HEK293T (cell line): ENCODE results near the gene PHACTR3.
"Not testable (repeated sequence)": the region's sequence is repeated elsewhere in the genome, so short reads cannot be mapped to it uniquely, and the experiment has no call there.

Experiments
- CTCF ChIA-PET: fragments of 350-600 bp; formaldehyde crosslinking; extraction: SDS; loops from one replicate; lab custom pipeline; 2021; ENCODE audit warnings: antibody characterized with exemption, inconsistent platforms; lab: Yijun Ruan, JAX
- POLR2A ChIA-PET: fragments of 350-600 bp; formaldehyde crosslinking; extraction: SDS; loops from one replicate; lab custom pipeline; 2020; ENCODE audit warnings: antibody characterized with exemption, inconsistent platforms; lab: Yijun Ruan, JAX
- DNase-seq: peaks from one replicate; pipeline ENCODE4 v3.0.0; 2012; ENCODE audit warnings: mixed read lengths; ENCODE audit errors: extremely low spot score
- ARNT ChIP-seq: fragments of 450-650 bp; IDR thresholded peaks from 2 replicates; pipeline ENCODE4 v1.6.1; 2017; ENCODE audit warnings: mild to moderate bottlenecking
- BHLHE40 ChIP-seq: fragments of 450-650 bp; IDR thresholded peaks from 2 replicates; pipeline ENCODE4 v1.6.1; 2016; ENCODE audit warnings: mild to moderate bottlenecking, moderate library complexity, borderline replicate concordance
- CTBP1 ChIP-seq: fragments of 450-650 bp; IDR thresholded peaks from 2 replicates; pipeline ENCODE4 v1.6.1; 2016; ENCODE audit warnings: borderline replicate concordance
- ELF4 ChIP-seq: fragments of 450-650 bp; IDR thresholded peaks from 2 replicates; pipeline ENCODE4 v1.6.1; 2017; ENCODE audit warnings: antibody characterized with exemption
- FOXA1 ChIP-seq: fragments of 450-650 bp; IDR thresholded peaks from 2 replicates; pipeline ENCODE4 v1.6.1; 2016; ENCODE audit warnings: mild to moderate bottlenecking
- FOXK2 ChIP-seq: fragments of 450-650 bp; IDR thresholded peaks from 2 replicates; pipeline ENCODE4 v1.6.1; 2016; ENCODE audit warnings: mild to moderate bottlenecking
- FOXM1 ChIP-seq: fragments of 450-650 bp; IDR thresholded peaks from 2 replicates; pipeline ENCODE4 v1.6.1; 2017; ENCODE audit warnings: mild to moderate bottlenecking, borderline replicate concordance
- HDGF ChIP-seq: fragments of 450-650 bp; IDR thresholded peaks from 2 replicates; pipeline ENCODE4 v1.6.1; 2017; ENCODE audit warnings: antibody characterized with exemption, borderline replicate concordance
- L3MBTL2 ChIP-seq: fragments of 450-650 bp; conservative IDR thresholded peaks from 2 replicates; pipeline ENCODE4 v1.6.1; 2016; ENCODE audit warnings: mild to moderate bottlenecking
- LEF1 ChIP-seq: fragments of 450-650 bp; IDR thresholded peaks from 2 replicates; pipeline ENCODE4 v1.6.1; 2017; ENCODE audit warnings: mild to moderate bottlenecking, borderline replicate concordance
- NFRKB ChIP-seq: fragments of 450-650 bp; IDR thresholded peaks from 2 replicates; pipeline ENCODE4 v1.6.1; 2016; ENCODE audit warnings: mild to moderate bottlenecking, moderate library complexity
- SP1 ChIP-seq: fragments of 450-650 bp; IDR thresholded peaks from 2 replicates; pipeline ENCODE4 v1.6.1; 2017
- SUZ12 ChIP-seq: fragments of 450-650 bp; IDR thresholded peaks from 2 replicates; pipeline ENCODE4 v1.6.1; 2016; ENCODE audit warnings: mild to moderate bottlenecking
- TARDBP ChIP-seq: fragments of 450-650 bp; IDR thresholded peaks from 2 replicates; pipeline ENCODE4 v1.6.1; 2016
- ZNF384 ChIP-seq: fragments of 450-650 bp; IDR thresholded peaks from 2 replicates; pipeline ENCODE4 v1.6.1; 2016
- TF ChIP-seq, protein P1 (sequence below): fragments of 450-650 bp; IDR thresholded peaks from 2 replicates; pipeline ENCODE4 v1.6.1; 2016

PHACTR3 gene

DNA sequence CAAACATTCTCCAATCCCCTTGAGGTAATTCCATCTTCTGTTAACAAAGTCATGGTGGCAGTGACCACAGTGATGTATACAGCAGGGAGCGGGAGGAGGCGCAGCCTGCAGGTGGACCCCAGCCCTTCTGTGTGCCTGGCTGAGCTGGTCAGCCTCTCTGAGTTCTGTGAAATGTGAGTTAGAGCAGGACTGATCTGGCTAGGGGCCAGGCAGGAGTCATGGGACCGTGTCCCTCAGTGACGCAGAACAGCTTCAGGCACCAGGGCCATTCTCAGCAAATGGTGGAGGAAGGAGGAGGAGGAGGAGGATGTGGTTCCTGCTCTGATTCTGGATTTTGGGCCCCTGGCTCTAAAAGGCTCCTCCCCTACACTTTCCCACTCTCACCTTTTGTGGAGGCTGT lies 6.9 kb downstream of the PHACTR3 start:
- CTCF ChIA-PET, result no interaction called here
- POLR2A ChIA-PET, result no interaction called here
- TF ChIP-seq ZNF384 (no peak), HDGF (no peak), TARDBP (no peak), ARNT (no peak), SP1 (no peak), BHLHE40 (no peak), CTBP1 (no peak), FOXA1 (no peak), L3MBTL2 (no peak), SUZ12 (no peak), FOXK2 (no peak), FOXM1 (no peak)
- TF ChIP-seq, protein P1, sequence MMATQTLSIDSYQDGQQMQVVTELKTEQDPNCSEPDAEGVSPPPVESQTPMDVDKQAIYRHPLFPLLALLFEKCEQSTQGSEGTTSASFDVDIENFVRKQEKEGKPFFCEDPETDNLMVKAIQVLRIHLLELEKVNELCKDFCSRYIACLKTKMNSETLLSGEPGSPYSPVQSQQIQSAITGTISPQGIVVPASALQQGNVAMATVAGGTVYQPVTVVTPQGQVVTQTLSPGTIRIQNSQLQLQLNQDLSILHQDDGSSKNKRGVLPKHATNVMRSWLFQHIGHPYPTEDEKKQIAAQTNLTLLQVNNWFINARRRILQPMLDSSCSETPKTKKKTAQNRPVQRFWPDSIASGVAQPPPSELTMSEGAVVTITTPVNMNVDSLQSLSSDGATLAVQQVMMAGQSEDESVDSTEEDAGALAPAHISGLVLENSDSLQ, result no peak
- DNase-seq, result no peak

DNA sequence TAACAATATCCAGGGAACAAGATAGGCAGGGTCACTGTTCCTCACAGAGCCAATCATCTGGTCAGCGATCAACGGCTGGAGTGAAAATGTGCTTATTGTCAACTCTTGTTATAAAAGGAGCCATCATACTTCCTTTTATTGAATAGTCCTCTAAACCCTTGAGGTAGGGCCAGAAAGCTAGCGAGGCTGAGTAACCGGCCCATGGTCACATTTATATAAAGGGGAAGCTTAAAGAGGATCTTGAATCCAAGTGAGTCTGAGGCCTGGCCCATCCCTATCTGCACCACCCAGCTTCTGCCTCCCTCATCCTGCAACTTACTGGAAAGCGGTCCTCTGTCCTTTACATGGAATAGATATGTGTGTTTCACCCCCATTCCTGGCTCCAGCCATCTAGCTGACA lies 9.5 kb downstream of the PHACTR3 start:
- ChIA-PET POLR2A (interaction anchor here (1.0 kb wide), 1 partner anchor 45 kb away, joined by 3 read pairs; no protein-coding TSS in a partner anchor), CTCF (interaction anchor here (0.7 kb wide), 1 partner anchor 16 kb away, joined by 3 read pairs; no protein-coding TSS in a partner anchor)
- TF ChIP-seq L3MBTL2, result no peak
- TF ChIP-seq ZNF384, result no peak
- no peak for TF ChIP-seq SP1
- TF ChIP-seq ARNT, result no peak
- TF ChIP-seq, protein P1, result no peak
- no peak for TF ChIP-seq SUZ12
- no peak for TF ChIP-seq HDGF
- no peak for TF ChIP-seq BHLHE40
- no peak for DNase-seq

DNA sequence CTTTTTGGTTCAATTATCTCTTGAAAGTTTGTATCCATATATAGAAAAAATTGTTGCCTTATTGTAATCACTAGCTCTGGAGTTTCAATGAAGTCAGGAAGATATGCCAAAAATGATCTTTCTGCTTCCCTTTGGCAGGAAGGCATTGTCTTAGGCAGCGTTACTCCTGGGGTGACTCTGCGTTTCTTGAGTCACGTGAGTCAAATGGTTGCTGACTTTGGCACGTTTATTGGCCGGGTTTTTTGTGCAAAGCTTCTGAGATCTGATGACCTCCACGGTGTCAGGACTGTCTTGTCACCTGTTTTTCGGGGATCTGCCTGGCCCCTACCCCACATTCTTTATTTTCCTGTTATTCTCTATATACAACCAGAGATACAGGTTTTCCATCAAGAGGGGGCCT lies 10.4 kb downstream of the PHACTR3 start:
- TF ChIP-seq, protein P1, result no peak
- TF ChIP-seq SUZ12, result no peak
- no peak for TF ChIP-seq L3MBTL2
- TF ChIP-seq FOXA1, result no peak
- no peak for TF ChIP-seq ZNF384
- ChIA-PET CTCF (no interaction called here), POLR2A (no interaction called here)
- no peak for DNase-seq

DNA sequence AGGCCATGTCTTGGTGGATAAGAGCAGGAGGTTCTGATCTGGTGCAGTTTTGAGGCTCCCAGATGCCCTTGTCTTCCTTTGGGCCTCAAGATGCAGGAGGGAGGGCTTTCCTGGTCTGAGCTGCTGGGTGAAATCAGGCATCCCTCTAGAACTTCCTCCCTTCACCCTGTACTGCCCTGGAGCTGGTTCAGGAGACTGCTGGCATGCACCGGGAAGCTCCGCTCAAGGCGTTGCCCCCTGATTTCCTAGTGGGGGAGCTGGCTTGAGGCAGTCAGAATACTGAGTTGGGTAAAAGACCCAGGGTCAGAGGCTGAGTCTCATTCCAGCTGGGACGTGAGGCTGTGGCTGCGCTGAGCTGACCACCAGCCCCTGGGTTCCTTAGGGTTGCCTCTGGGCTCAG lies 12.0 kb downstream of the PHACTR3 start:
- ChIA-PET CTCF (interaction anchor here (0.6 to 0.7 kb wide), 2 partner anchors 8 to 16 kb away, joined by 3 to 7 read pairs; no protein-coding TSS in a partner anchor), POLR2A (no interaction called here)
- TF ChIP-seq SP1 (no peak), CTBP1 (no peak), SUZ12 (no peak), FOXA1 (no peak), TARDBP (no peak), ELF4 (no peak), LEF1 (no peak), FOXK2 (no peak)
- TF ChIP-seq, protein P1, result no peak
- no peak for DNase-seq

DNA sequence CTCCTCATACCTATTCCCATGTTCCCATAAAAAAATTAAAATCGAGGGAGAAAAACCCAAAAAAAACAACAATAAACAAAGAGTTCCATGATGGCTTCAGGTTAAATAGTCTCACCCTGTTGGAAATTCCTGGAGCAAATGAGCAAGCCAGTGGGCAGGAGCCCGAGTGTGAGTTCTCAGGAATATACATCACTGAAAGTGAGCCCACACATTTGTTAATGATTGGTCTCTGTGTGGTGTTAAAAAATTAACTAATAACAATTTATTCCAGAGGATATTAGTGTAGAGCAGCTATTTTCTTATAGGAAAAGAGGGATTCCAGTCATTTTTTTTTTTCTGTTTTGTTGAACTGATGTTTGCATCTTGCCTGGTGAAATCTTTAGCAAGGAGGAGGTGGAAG lies 12.9 kb downstream of the PHACTR3 start:
- TF ChIP-seq SUZ12 (no peak), FOXM1 (no peak), ARNT (no peak), FOXA1 (no peak), SP1 (no peak), LEF1 (no peak), BHLHE40 (no peak), TARDBP (no peak), L3MBTL2 (no peak), CTBP1 (no peak)
- TF ChIP-seq, protein P1, result no peak
- DNase-seq, result no peak
- CTCF ChIA-PET, result no interaction called here
- POLR2A ChIA-PET, result no interaction called here

DNA sequence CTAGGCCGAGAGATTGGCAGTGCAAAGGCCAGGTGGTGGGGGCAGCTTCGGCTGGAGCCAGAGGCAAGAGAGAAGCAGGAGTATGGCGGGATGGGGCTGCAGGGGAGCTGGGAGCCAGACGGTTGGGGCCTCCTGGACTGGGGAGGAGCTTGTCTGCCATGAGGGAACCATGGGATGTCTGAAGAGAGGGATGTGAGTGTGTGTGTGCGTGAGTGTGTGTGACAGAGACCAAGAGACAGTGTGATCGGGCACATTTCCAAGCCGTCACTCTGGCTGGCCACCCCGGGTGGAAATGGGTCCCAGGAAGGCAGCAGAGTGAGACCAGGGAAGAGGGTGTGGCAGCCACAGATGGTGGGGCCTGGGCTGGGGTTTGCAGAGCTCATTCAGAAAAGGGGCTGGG lies 13.8 kb downstream of the PHACTR3 start:
- ChIA-PET POLR2A (no interaction called here), CTCF (interaction anchor here (0.5 kb wide), 1 partner anchor 100 kb away, joined by 3 read pairs; no protein-coding TSS in a partner anchor)
- no peak for DNase-seq
- TF ChIP-seq CTBP1 (no peak), BHLHE40 (no peak), NFRKB (no peak), FOXK2 (no peak), ZNF384 (no peak), TARDBP (no peak), L3MBTL2 (no peak), LEF1 (no peak), FOXM1 (no peak), ELF4 (no peak), ARNT (no peak)

DNA sequence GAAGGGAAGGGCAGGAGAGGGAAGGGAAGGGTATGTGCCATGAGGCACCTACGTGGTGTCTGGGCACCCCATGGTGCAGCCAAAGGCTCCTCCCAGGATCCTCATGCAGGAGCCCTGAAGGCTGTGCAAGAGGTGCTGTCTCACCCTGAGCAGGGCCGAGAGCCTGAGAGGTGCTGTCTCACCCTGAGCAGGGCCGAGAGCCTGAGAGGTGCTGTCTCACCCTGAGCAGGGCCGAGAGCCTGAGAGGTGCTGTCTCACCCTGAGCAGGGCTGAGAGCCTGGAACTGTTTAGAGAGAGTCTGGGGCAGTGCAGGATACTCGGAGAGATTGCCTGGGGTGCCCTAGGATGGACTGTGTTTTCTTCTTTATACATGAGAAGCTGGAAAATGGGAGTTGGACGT lies 14.2 kb downstream of the PHACTR3 start:
- POLR2A ChIA-PET, CTCF ChIA-PET, DNase-seq: not testable (repeated sequence)
